HG03039 (cell line): ENCODE results near the gene THTPA.
A peak's percentile ranks its signal among the peaks of the same experiment; 100 is the strongest.

Experiments used
- ATAC-seq: cut with Tn5 transposase; IDR thresholded peaks from one replicate; pipeline ENCODE4 v1.9.1; 2021; ENCODE audit warnings: mild to moderate bottlenecking, moderate library complexity; ENCODE audit not compliant: unreplicated experiment

THTPA gene

DNA sequence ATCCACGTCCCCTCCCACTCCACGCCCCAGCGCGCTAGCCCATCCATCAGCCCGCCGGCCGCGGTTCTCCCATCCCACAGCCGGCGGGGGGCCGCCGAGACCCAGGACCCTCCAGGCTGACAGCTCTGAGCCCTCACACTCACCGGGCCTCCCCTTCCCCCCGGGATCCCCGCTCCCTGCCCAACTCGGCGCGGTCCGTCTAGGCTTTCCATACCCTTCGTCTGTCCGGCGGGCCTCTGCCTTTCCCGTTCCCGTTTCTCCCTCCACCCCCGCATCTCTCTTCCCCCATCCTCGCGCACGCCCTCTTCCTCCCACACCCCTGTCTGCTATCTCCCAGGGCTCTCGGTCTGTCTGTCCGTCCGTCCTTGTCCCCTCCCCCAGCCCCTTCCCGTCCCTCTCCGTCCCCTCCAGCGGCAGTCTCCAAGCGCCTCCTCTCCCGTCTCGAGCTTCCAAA is 5.2 kb upstream of the THTPA start:
- ATAC-seq = no peak

DNA sequence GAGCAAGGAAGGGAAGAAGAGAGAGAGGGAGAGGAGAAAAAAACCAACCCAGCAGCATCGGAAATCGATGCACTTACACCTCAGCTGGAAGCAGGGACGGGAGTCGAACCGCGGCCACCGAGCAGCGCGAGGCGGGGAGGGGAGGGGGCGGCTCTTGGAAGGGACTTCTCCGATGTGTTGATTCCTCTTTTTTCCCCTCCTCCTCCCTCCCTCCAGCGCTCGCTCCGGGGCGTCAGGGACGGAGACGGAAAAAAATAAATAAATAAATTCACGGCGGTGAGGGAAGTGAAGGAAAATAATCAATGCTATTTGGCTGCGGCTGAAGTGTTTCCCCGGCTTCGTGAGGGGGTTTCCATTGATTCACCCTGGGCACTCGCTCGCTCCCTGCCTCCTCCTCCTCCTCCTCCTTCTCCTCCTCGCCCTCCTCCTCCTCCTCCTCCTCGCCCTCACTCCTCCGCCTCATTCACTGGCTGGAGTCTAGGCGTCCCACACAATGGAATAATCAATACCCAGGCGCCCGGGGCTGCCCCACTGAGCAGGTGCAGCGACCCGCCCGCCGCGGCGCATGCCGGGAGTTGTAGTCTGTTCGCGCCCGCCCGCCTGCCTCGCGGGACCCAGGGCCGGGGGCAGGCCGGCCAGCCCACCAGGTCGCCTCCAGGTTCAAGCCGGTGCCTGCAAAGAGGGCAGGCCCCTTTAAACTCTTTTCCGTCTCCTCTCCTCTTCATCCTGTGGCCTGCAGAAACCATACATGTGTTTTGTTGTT is 4.6 kb upstream of the THTPA start, which contains the start of gene ZFHX2:
Gene ZFHX2, minus strand, starts transcription at position 500 of the 763 bp plus-strand sequence. CDS start 16,440 bp downstream, outside the sequence.
- peak; percentile 41 for ATAC-seq

DNA sequence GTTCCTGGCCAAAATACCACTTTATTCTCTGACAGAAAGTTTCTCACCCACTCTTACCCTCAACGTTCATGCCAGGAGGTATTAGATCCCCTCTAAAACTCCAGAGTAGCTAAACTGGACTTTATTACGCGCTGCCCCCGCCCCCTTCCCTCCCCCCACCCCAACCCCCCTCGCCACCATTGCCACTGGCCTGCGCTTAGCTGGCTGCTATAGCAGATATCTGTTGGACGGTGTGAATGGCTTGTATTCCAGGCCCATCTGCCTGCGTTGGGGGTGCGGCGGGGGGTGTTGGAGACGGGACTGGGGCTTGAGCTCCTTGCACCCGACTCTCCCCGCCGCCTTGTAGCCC is 564 bp upstream of the THTPA start:
- no peak for ATAC-seq

DNA sequence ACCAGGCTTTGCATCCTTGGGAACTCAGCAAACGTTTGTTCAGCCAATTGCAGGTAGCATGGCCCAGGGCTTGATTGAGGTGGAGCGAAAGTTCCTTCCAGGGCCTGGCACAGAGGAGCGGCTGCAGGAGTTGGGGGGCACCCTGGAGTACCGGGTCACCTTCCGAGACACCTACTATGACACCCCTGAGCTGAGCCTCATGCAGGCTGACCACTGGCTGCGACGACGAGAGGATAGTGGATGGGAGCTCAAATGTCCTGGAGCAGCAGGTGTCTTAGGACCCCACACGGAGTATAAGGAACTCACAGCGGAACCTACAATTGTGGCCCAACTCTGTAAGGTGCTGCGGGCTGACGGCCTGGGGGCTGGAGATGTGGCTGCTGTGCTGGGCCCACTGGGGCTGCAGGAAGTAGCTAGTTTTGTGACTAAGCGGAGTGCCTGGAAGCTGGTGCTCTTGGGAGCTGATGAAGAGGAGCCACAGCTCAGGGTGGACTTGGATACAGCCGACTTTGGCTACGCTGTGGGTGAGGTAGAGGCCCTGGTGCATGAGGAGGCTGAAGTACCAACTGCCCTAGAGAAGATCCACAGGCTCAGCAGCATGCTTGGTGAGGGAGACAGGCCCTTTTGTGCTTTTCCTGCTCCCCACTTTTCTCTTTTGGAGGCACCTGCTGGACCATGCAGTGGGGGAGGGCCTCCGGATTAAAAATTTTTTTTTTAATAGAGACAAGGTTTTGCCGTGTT is 799 bp downstream of the THTPA start:
- no peak for ATAC-seq

DNA sequence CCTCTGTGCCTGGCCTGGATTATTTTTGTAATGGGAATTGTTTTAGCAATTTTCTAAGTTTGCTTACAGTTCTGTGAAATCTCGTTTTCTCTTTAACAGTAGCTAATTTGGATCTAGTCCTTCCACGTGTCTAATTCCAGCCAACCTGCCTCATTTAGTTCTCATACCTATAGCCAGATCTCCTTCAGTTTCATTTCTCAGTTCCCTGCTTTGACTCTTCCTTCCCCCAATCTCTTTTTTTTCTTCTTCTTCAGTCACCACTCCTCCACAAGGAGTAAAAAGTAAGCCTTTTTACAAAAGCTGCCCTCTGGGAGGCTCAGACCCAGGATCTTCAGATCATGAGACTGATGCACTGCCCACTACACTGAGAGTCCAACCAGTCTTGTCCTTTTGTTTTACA is 1.4 kb downstream of the THTPA start:
- ATAC-seq = no peak

DNA sequence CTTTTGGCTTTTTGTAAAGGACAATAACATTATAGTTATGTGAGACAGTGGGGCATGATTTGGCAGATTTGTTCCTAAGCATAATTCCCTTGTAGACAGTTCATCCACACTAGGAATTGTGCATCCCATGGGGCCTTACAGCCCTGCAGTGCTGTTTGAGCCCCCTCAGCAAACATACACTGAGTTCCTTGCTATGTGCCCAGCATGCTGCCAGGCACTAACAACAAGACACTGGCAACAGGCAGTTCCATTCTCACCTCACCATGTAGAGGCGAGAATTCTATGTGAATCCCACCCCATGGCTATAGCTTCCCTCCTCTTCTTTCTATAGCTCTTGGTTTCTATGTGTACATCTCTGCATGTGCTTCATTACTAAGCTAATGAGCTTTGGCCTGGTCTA is 1.9 kb downstream of the THTPA start:
- ATAC-seq = no peak

DNA sequence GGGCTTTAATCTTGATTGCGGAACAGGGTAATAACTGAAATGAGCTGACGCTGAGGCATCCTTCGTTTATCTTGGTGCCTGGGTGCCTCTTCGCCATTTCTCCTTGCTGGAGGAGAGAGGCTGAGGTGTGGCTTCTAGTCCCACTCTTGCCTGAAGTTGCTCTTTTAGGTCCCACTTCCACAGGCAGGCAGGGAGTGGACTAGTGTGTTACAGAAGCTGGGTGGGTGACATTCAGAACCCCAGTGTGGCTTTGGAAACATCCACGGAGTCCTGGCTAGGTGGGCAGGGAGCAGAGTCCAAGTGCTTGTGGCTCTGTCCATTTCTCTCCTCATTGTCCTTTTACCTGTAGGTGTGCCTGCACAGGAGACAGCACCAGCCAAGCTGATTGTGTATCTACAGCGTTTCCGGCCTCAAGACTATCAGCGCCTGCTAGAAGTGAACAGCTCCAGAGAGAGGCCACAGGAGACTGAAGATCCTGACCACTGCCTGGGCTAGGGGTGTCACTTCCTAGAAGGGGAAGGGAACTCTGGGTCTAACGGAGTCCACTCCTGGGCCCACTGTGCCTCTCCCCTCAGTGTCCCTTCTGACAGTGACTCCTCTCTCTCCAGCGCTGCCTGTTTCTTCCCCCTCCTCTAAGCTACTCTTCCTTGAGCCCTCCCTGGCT is 2.4 kb downstream of the THTPA start:
- no peak for ATAC-seq

DNA sequence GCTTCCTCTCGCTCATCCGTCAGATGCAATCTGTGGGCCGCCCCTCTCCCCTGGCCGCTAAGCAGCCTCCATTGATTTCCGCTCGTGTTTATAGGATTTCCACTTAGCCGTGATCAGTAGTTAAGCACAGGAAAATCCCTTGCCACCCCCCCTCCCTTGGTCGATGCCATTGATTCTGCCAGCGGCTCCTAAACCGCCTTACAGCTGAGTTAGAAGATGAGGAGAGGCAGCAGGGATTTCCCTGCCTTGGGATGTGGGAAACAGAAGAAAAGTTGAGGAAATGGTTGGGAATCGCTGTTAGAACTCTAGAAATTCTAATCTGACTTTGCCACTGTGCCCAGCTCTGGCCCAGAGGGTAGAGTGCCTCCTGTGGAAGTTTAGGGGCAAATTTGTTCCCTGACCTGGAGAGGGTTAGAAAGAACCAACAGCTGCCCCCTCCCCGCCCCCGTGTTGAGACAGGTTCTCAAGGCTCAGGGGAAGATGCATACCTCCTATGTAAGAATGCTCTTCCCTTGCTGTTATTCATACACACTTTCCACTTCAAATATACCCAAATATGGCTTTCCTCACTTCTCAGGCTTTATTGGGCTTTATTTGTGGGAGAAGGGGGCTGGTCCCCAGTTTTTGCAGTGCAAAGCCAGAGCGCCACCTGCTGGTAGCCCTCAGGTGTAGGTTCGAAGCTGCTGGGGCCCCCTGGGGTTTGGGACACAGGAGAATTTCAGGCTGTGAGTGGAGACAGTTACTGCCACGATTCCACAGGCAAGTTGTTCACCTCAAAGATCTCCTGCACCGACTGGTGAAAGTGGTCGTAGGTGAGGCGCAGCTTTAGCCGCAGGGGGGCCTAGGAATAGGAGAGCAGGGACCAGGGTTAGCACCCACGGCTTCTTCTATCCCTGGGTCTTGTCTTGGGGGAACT is 3.2 kb downstream of the THTPA start:
- ATAC-seq = no peak

DNA sequence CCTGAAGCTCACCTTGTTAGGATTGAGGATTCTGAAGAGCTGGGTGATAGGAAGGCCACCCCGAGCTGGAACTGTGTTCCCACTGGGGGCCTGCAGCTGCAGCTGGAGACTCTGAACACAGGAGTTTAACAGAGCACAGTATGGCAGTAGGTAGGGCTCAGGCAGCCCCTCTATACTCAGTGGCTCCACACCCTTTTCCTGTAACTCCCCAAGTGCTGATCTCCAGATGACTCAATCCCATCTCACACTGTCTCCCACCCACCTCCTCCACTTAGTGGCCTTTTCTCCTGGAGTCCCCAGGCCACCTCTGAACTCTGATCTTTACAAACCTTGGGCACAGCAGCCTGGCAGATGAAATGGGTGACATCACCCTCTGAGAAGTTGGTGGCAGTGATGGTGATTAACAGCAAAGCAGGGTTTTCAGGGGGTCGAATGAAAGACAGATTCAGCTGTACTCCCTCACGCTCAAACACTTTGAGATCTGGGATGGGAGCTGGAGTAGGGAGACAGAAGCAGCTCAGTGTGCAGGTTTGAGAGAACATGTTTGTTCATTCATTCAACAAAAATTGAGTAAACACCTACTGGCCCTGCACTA is 4.0 kb downstream of the THTPA start:
- ATAC-seq = no peak

DNA sequence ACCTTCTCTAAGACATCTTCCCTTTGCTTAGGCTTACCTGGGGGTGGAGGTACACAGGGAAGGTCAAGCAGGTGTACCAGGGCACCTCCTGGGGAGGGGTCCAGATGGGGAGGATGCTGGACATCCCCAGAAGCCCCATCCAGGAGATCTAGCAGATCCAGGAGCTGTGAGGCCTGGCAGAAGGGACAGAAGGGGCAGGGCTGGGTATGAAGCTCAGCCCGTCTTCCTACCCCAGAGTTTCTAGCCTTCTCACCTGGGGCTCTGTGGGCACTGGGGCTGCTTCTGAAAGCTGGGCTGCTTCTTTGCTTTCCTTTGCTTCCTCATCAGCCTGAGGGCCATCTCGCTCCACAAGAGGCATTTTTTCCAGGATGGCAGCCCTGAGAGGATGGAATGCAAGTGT is 5.2 kb downstream of the THTPA start:
- no peak for ATAC-seq

DNA sequence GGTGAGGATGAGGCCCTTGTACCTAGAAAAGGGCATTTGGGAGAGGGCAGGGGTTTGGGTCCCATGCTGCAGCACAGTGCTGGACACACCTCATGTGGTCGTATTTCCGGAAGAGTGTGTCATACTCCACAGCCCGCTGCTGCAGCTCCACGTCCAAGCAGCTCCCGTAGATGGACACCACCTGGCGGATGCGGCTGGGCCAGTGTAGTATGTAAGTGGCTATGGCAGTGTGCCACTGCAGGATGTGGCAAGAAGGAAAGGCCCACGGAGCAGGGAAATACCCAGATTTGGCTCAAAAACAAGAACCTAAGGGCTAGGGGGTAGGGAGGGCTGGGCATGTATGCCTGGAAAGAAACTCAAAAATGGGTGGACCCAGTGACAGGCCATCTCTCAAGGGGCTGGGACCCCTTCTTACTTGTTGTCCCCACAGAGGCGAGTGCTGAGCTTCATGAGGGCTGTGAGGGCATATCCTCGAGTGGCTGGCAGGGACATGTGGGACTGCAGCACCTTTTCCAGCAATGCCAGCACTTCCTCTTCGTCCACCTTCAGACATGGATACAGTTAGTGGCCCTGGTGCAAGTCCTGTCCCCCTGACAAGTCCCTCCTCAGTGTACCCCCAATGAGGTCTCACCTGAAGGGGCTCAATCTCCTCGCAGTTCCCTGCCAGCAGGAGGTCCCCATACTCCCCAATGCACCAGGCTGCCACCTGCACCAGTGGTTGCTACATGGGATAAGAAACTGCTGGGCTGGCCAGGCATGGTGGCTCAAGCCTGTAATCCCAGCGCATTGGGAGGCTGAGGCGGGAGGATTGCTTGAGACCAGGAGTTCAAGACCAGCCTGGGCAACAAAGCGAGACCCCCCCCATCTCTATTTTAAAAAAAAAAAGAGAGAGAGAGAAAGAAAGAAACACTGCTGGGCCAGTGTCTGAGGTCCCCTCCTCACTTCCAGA is 6.1 kb downstream of the THTPA start:
- no peak for ATAC-seq

DNA sequence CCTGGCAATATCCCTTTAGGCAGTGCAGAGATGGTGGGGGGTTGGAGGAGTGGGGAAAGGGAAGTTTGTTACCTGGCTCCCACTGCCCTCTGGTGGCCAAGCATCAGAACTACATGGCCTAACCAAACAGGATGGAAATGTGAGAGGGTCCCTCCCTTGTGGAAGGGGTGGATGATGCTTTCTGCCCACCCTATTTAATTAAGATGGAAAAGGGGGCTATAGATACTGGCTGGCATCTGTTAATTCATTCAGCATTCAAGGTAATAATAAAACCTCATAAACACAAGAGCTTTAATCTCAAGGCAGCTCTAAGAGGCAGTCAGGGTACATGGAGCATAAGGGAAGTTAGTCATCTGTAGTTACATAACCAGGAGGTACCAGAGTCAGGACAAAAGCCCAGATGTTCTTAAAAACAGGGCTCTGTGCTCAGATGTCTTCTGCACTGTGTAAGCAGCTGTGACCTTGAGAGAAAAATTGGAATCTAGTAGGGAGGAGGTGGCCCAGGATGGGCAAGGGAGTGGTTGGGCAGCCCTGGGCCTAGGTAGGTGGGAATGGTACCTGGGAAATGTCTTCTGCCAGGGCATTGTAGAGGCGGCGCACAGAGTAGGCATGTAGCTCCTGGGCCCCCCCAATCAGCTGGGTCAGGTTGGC is 6.9 kb downstream of the THTPA start:
- no peak for ATAC-seq

DNA sequence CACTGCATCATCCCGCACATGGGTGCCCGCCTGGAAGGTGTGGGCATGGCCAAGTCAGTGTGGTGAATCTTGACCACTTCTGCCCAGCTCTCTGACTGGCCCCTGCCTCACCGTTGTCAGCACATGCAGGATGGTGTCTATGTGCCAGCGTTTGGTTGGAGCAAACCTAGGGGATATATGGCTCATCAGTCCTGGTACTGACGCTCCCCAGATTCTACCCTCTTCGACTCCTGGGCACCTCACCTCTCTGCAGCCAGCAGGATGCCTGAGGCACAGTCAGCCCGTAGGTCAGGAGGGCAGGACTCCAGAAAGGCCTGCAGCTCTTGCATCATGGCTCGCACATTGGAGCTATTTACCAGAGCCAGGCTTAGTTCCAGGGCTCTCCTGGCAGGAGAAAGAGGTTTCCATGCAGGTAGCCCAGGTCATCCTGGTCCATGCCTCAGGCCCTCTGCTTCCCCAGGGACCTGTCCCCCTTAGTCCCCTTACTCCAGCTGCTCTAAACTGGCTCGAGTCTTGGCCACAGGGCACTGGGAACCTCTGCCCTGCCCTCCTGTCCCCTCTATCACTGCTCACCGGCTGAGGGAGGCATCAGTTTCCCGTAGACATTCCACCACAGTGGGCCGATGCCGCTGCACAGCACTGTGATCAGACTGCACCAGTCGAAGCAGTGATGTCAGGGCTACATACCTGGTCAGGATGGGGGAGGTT is 7.6 kb downstream of the THTPA start:
- no peak for ATAC-seq

DNA sequence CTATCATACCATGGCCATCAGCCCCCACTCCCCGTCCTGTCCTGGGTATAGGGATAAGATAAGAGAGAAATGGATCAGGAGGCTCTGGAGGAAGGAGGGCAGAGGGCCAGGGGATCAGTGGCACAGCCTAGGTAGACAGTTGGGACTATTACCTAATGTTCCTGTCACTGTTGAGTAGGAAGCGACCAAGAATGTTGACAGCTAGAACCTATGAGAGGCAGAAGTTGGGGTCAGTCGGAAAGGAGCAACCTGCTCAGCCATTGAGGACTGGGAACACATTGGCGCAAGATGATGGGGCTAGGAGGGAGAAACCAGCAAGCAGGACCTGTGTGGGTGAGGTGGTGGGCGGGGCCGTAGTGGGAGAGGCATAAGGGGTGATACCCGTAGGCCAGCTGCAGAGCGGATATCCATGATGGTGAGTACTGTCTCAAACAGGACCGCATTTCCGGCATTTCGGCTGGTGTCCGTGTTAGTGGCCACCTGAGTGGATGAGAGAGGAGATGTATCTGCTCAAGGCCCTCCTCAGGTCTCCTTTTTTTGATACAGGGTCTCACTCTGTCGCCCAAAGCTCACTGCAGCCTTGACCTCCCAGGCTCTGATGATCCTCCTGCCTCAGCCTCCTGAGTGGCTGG is 8.2 kb downstream of the THTPA start:
- ATAC-seq = no peak

DNA sequence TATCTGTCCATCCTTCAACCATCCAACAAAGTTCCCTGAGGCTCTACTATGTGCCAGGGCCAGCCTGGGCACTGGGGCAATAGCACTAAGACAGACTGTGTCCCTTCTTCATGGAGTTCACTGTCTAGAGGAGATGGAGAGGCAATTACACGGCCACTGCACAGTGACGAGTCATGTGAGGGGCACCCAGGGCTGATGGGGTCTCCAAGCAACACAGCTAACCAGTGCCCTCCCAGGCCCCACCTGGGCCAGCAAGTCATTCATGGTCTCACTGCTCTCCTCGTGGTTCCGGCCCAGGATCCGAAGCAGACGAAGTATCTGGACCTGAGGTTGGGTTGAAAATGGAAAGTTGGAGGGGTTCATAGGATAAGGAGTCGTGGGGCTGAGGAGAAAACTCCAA is 8.8 kb downstream of the THTPA start:
- no peak for ATAC-seq

DNA sequence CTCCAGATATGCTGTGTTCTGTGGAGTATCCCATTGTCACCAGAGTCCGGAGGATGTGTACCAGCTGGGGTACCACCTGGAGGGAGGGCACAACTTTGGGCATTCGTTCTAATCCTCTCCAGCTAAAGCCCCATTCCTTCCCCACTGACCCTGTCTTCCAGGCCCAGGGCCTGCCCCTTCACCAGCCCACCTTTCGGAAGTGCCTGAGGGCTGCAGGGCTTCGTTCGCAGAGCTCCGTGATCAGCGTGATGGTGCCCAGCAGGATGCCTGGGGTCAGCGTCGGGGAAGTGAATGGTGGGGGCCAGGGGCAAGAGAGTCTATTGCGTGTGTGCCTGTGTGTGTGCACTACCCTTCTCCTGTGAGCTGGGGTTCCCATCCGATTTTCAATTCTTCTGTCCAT is 9.6 kb downstream of the THTPA start:
- no peak for ATAC-seq

DNA sequence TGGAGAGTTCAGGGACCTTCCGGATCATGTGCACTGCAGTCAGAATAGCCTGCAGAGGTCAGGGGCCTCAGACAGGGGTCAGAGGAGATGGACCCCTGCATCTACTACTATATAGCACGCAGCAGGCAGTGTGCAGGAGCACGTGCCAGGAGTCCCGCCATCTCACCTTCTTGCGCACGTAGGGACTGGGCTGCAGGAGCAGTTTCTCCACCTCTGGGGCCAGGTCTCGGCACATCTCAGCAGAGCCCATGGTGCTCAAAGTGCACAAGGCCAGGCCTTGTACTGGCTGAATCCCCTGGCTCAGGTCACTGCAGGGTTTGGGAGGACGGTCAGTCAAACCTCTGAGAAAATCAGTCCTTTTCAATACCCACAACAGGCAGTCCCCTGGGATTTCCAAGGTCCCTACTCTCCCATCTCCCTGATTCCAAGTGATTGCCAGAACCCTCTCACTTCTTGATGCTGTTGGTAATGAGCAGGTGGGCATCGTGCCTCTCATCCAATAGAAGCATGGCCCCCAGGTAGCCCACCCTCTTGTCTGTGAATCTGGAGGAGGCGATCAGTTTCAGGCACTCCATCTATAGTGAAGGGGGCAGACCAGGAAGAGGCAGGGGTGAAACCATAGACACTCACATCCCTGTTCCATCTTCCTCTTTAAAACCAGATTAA is 10.2 kb downstream of the THTPA start:
- no peak for ATAC-seq
